GM10266 (cell line): ENCODE data around the gene FGF11.

Source experiments
- DNase-seq: peaks from one replicate; pipeline ENCODE4 v3.0.0; 2012; ENCODE audit errors: extremely low spot score
- CTCF ChIP-seq: IDR thresholded peaks from 2 replicates; pipeline ENCODE4 v1.5.1; 2012; ENCODE audit warnings: mild to moderate bottlenecking, low read depth; ENCODE audit not compliant: control insufficient read depth, insufficient read depth; ENCODE audit errors: missing control alignments

Gene FGF11

GRCh38 chr17:7439462-7440112 is at the start of gene FGF11:
TSS of gene FGF11 (plus strand) at chr17:7439512. CDS start at chr17:7439621, 109 bp downstream.
- no peak for DNase-seq
- TF ChIP-seq CTCF: no peak

GRCh38 chr17:7389924-7390910 is 49.1 kb upstream of the FGF11 start:
- no peak for TF ChIP-seq CTCF
- no peak for DNase-seq

DNA sequence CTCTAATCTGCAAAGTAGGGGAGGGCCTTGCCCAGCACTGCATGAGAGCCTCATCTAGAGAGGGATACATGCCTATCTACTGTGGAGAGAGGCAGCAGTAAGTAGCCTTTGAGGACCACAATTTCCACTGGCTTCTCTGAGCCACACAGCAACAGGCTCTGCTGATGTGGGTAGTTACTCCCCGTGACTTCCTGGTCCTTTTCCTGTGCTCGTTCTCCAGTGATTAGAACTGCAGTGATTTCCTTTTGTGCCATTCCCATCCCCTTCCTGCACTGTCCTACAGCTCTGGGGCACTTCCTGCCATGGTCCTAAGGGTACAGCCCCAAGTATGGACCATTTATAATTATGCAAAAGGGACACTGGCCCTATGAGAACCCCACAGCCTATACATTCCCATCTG is 48.0 kb upstream of the FGF11 start:
- no peak for DNase-seq
- TF ChIP-seq CTCF: no peak

- TF ChIP-seq CTCF: no peak
- DNase-seq: no peak
Observed at GRCh38 chr17:7392696-7393612, 46.4 kb upstream of the FGF11 start.

GRCh38 chr17:7393613-7394451 is 45.5 kb upstream of the FGF11 start:
- peak; percentile 74 for DNase-seq
- TF ChIP-seq CTCF: no peak
